Fibroblast of lung (primary cell): ENCODE data around the gene PITRM1. TPM values are rescaled to one million over a fixed set of nuclear protein-coding genes. Genes with fewer than 3 reads are reported as not detected.

Source experiments
- DNase-seq, 2 donors: peaks; one replicate each; pipeline versions ENCODE4 v3.0.0 to v3.0.0-alpha.2; 2010; ENCODE audit warnings: low read depth in 2 of 2
- H2AFZ ChIP-seq: 2 replicates; pipeline ENCODE4 v1.5.1; 2012; ENCODE audit warnings: low read length, control low read depth, inconsistent platforms
- H3K27ac ChIP-seq: 2 replicates; pipeline ENCODE4 v1.5.1; 2011; ENCODE audit warnings: low read length, control low read depth; ENCODE audit not compliant: insufficient read depth
- H3K27me3 ChIP-seq: 2 replicates; pipeline ENCODE4 v1.5.1; 2011; ENCODE audit warnings: mild to moderate bottlenecking, low read length; ENCODE audit not compliant: control insufficient read depth, insufficient read depth
- H3K36me3 ChIP-seq: 2 replicates; pipeline ENCODE4 v1.5.1; 2011; ENCODE audit warnings: low read length; ENCODE audit not compliant: control insufficient read depth, insufficient read depth
- H3K4me1 ChIP-seq: 2 replicates; pipeline ENCODE4 v1.5.1; 2011; ENCODE audit warnings: low read length; ENCODE audit not compliant: control insufficient read depth, insufficient read depth; ENCODE audit errors: extremely low read depth
- H3K4me2 ChIP-seq: 2 replicates; pipeline ENCODE4 v1.5.1; 2011; ENCODE audit warnings: low read length, control low read depth; ENCODE audit not compliant: insufficient read depth; ENCODE audit errors: extremely low read depth
- H3K4me3 ChIP-seq, 4 experiments: fragments of 200-600 bp in 1 of 4; sonication (generic) in 1 of 4; replicated peaks in 1 of 4; 2 replicates each; pipeline ENCODE4 v1.5.1; 2011 to 2016; ENCODE audit warnings: low read length in 4 of 4, low read depth in 3 of 4, mild to moderate bottlenecking in 3 of 4, control low read depth in 2 of 4, inconsistent platforms in 1 of 4, mixed read lengths in 1 of 4; ENCODE audit not compliant: insufficient read depth in 1 of 4; ENCODE audit errors: control extremely low read depth in 1 of 4
- H3K79me2 ChIP-seq: 2 replicates; pipeline ENCODE4 v1.5.1; 2012; ENCODE audit warnings: mild to moderate bottlenecking, low read length, inconsistent platforms; ENCODE audit not compliant: control insufficient read depth, insufficient read depth
- H3K9ac ChIP-seq: 2 replicates; pipeline ENCODE4 v1.5.1; 2011; ENCODE audit warnings: mild to moderate bottlenecking, low read length, control low read depth; ENCODE audit not compliant: insufficient read depth
- H3K9me3 ChIP-seq: 2 replicates; pipeline ENCODE4 v1.5.1; 2012; ENCODE audit warnings: low read depth, low read length; ENCODE audit not compliant: control insufficient read depth, insufficient read depth
- H4K20me1 ChIP-seq: 2 replicates; pipeline ENCODE4 v1.5.1; 2011; ENCODE audit warnings: low read length; ENCODE audit not compliant: control insufficient read depth, insufficient read depth; ENCODE audit errors: extremely low read depth
- EZH2 ChIP-seq: IDR thresholded peaks from 2 replicates; pipeline ENCODE4 v1.5.1; 2012; ENCODE audit warnings: low read length, control low read depth, mild to moderate bottlenecking; ENCODE audit errors: missing control alignments
- polyA plus RNA-seq, 2 donors: library from polyadenylated mRNA; depleted of rRNA in 1 of 2; stranded (reverse) in 1 of 2; unstranded in 1 of 2; fragments of >200 nt; gene quantifications; 2 replicates each; pipeline ENCODE4 v1.2.1, GENCODE V29; 2011 to 2012; ENCODE audit warnings: missing spikeins in 1 of 2
- total RNA-seq: library from RNA; depleted of rRNA; stranded (reverse); fragments of >200 nt; gene quantifications from 2 replicates; pipeline ENCODE4 v1.2.1, GENCODE V29; 2014
- TF ChIP-seq, protein P1 (sequence below), 2 donors: IDR thresholded peaks in 1 of 2; conservative IDR thresholded peaks in 1 of 2; 1 replicate in 1 of 2; 2 replicates in 1 of 2; pipeline ENCODE4 v1.5.1; 2011 to 2012; ENCODE audit warnings: low read length in 2 of 2, control low read depth in 1 of 2, inconsistent platforms in 1 of 2, low read depth in 1 of 2, mild to moderate bottlenecking in 1 of 2

PITRM1 gene
- total and polyA plus RNA-seq, 2 donors (not counting 1 experiment from before 2014, with no cell fraction given), result 53.1 to 73.7 TPM

DNA sequence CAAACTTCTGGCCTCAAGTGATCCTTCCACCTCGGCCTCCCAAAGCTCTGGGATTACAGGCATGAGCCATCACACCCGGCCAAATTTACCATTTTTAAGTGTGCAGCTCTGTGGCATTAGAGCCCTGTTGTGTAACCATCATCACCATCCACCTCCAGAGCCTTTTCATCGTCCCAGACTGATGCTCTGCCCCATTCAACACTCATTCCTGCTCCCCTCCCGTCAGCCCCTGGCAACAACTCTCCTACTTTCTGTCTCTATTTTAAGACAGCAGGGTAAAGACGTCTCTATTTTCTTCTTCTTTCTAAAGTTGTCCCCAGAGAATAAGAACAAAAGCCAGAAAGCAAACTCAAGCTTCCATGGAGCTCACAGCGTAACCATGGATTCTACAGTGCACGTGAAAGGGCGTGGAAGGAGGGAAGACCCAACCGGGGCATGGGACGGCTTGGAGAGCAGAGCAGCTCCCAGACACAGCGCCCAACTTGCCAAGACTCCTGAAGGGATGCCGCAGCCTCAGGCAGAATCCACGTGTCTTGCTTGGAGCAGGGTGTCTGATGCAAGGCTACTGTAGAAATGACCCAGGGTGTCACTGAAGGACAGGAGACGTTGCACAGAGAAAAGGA, 42.7 kb upstream of the PITRM1 start:
- H4K20me1 ChIP-seq, result no peaks in the 10 kb centered on the region
- DNase-seq, result no peak
- no peak for TF ChIP-seq EZH2
- TF ChIP-seq, protein P1, sequence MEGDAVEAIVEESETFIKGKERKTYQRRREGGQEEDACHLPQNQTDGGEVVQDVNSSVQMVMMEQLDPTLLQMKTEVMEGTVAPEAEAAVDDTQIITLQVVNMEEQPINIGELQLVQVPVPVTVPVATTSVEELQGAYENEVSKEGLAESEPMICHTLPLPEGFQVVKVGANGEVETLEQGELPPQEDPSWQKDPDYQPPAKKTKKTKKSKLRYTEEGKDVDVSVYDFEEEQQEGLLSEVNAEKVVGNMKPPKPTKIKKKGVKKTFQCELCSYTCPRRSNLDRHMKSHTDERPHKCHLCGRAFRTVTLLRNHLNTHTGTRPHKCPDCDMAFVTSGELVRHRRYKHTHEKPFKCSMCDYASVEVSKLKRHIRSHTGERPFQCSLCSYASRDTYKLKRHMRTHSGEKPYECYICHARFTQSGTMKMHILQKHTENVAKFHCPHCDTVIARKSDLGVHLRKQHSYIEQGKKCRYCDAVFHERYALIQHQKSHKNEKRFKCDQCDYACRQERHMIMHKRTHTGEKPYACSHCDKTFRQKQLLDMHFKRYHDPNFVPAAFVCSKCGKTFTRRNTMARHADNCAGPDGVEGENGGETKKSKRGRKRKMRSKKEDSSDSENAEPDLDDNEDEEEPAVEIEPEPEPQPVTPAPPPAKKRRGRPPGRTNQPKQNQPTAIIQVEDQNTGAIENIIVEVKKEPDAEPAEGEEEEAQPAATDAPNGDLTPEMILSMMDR (conservative IDR thresholded peaks at IDR 0.05 in 1 of 2, IDR thresholded peaks at IDR 0.05 in 1 of 2; ENCODE audit: low read depth in 1 of 2, low read length in 2 of 2), result no peak

DNA sequence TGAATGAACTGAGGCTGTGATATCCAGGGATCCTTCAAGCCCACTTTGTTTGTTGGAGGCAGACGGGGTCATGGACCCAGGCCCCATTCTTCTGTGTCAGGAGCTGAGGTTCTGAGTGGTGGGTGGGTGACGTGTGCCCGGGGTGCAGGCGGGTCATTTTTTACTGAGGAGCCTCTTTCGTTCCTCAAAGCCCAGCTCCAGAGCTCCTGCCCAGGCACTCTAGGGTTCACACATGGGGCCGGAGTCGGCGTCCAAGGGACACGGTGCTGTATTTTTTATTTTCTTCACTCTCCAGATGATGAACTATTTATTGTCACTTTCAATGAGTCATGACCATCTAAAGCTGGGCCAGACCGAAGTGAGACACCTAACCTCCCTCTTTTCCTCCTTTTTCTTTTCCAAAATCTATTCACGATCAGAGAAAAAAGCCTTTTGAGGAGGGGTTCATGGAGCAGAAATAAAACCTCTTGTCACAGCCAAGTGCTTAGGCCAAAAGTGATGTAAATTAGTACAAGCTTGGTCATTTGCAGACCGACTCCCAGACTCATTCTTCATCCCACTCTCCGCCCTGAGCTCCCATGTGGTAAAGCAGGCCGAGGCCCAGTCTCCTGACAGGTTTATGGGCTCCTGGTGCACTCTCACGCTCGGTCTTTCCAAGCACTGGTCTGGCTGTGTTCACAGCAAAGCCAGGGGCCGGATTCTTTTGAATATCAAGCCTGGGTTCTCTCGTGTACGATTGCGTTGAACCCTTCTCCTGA, 41.4 kb upstream of the PITRM1 start:
- Histone ChIP-seq H2AFZ (no peak overlapping the region), H4K20me1 (no peaks in the 10 kb centered on the region), H3K4me3 (no peak overlapping the region), H3K27me3 (peaks cover 2% of the 10 kb centered on the region), H3K4me2 (no peak overlapping the region), H3K9ac (no peak overlapping the region), H3K79me2 (no peaks in the 10 kb centered on the region), H3K4me1 (no peaks in the 10 kb centered on the region), H3K27ac (no peak overlapping the region), H3K36me3 (no peaks in the 10 kb centered on the region), H3K9me3 (no peaks in the 10 kb centered on the region)
- DNase-seq, result no peak
- TF ChIP-seq EZH2, result no peak
- TF ChIP-seq, protein P1 (conservative IDR thresholded peaks at IDR 0.05 in 1 of 2, IDR thresholded peaks at IDR 0.05 in 1 of 2; ENCODE audit: low read depth in 1 of 2, low read length in 2 of 2), result no peak

More for the DNA sequence above, 42.7 kb upstream of the PITRM1 start:
- Histone ChIP-seq H3K4me3 (no peak overlapping the region), H3K27me3 (no peaks in the 10 kb centered on the region), H3K36me3 (no peaks in the 10 kb centered on the region), H3K27ac (no peak overlapping the region), H3K79me2 (no peaks in the 10 kb centered on the region), H2AFZ (no peak overlapping the region), H3K4me2 (no peak overlapping the region), H3K4me1 (no peaks in the 10 kb centered on the region), H3K9ac (no peak overlapping the region), H3K9me3 (no peaks in the 10 kb centered on the region)

DNA sequence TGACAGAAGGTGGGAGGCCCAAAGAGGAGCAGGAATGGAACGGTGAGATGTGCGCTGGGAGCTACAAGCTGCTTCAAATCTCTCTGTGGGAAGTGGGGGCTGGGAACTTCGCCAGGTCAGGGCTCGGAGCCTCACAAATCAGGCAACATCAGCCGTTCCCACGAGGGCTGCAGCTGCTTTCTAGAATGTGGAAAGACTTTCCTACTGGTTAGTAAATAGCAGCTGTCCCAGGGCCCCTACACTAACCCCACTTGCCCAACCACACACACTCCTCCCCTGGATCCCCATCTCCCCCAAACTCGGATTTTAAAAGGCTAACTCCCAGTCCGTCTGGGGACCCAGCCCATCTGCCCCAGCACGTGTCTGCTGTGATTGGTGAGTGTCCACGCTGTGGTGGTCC, 40.6 kb upstream of the PITRM1 start:
- no peak overlapping the region for H3K27ac ChIP-seq

More for the DNA sequence above, 40.6 kb upstream of the PITRM1 start:
- Histone ChIP-seq H2AFZ (no peak overlapping the region), H3K9ac (no peak overlapping the region), H3K36me3 (no peaks in the 10 kb centered on the region), H3K4me1 (no peaks in the 10 kb centered on the region), H3K27me3 (peaks cover 2% of the 10 kb centered on the region), H3K4me3 (no peak overlapping the region), H3K79me2 (no peaks in the 10 kb centered on the region), H3K4me2 (no peak overlapping the region), H3K9me3 (no peaks in the 10 kb centered on the region), H4K20me1 (no peaks in the 10 kb centered on the region)
- peak in 1 of 2 donors; percentile 61 for DNase-seq
- TF ChIP-seq, protein P1 (conservative IDR thresholded peaks at IDR 0.05 in 1 of 2, IDR thresholded peaks at IDR 0.05 in 1 of 2; ENCODE audit: low read depth in 1 of 2, low read length in 2 of 2), result no peak
- no peak for TF ChIP-seq EZH2
